ENCODE results near the gene NTNG1. TPM values are rescaled to one million over a fixed set of nuclear protein-coding genes. Genes with fewer than 3 reads are reported as not detected.

Gene NTNG1
- total and polyA plus RNA-seq, 4 donors = 0.72 to 26.7 (median 3.9) TPM

GRCh38 chr1:107247679-107248078 lies 106.8 kb downstream of the NTNG1 start:
- WGBS, 2 donors = 73 to 84% methylated on average over 1 of the region's 1 CpG

GRCh38 chr1:107250169-107250568 lies 109.3 kb downstream of the NTNG1 start:
- Histone ChIP-seq H3K9me3 (ENCODE audit: control insufficient read depth in 4 of 4, insufficient read depth in 3 of 4, low read length in 3 of 4) (no peaks in the 10 kb centered on the region), H3K27ac (ENCODE audit: low read depth in 1 of 2, low read length in 1 of 2) (no peak overlapping the region), H3K4me3 (no peak overlapping the region), H3K36me3 (ENCODE audit: control insufficient read depth in 4 of 4, insufficient read depth in 4 of 4, low read length in 4 of 4) (no peaks in the 10 kb centered on the region), H3K27me3 (ENCODE audit: control insufficient read depth in 3 of 3, insufficient read depth in 3 of 3, low read length in 2 of 3) (no peaks in the 10 kb centered on the region), H3K4me1 (ENCODE audit: control insufficient read depth in 5 of 5, insufficient read depth in 5 of 5, low read length in 5 of 5) (no peaks in the 10 kb centered on the region), H3K9ac (ENCODE audit: insufficient read depth in 1 of 2, low read length in 2 of 2) (no peak overlapping the region)
- ATAC-seq (ENCODE audit: insufficient read depth, low FRiP score) (no peak), DNase-seq (no peak)
- no peak for TF ChIP-seq CTCF (IDR thresholded peaks at IDR 0.05; ENCODE audit: control extremely low read depth, extremely low read depth)
- 26 to 55% methylated on average over 1 of the region's 1 CpG for WGBS, 2 donors

More at GRCh38 chr1:107247679-107248078, 106.8 kb downstream of the NTNG1 start:
- H3K4me1 ChIP-seq (ENCODE audit: control insufficient read depth in 5 of 5, insufficient read depth in 5 of 5, low read length in 5 of 5) = no peaks in the 10 kb centered on the region
- peaks cover 0 to 9% (median 0%) of the 10 kb centered on the region in 3 donors for H3K27me3 ChIP-seq (ENCODE audit: control insufficient read depth in 3 of 3, insufficient read depth in 3 of 3, low read length in 2 of 3)
- H3K9me3 ChIP-seq (ENCODE audit: control insufficient read depth in 4 of 4, insufficient read depth in 3 of 4, low read length in 3 of 4) = peaks cover 0 to 2% (median 0%) of the 10 kb centered on the region in 4 donors
- no peak overlapping the region for H3K9ac ChIP-seq (ENCODE audit: insufficient read depth in 1 of 2, low read length in 2 of 2)
- no peak overlapping the region for H3K27ac ChIP-seq (ENCODE audit: low read depth in 1 of 2, low read length in 1 of 2)
- no peak overlapping the region for H3K4me3 ChIP-seq
- DNase-seq = no peak
- no peak for ATAC-seq (ENCODE audit: insufficient read depth, low FRiP score)
- TF ChIP-seq CTCF (IDR thresholded peaks at IDR 0.05; ENCODE audit: control extremely low read depth, extremely low read depth) = no peak
- H3K36me3 ChIP-seq (ENCODE audit: control insufficient read depth in 4 of 4, insufficient read depth in 4 of 4, low read length in 4 of 4) = no peaks in the 10 kb centered on the region

GRCh38 chr1:107251083-107251482 lies 110.2 kb downstream of the NTNG1 start:
- H3K9me3 ChIP-seq (ENCODE audit: control insufficient read depth in 4 of 4, insufficient read depth in 3 of 4, low read length in 3 of 4) = no peaks in the 10 kb centered on the region
- H3K27me3 ChIP-seq (ENCODE audit: control insufficient read depth in 3 of 3, insufficient read depth in 3 of 3, low read length in 2 of 3) = no peaks in the 10 kb centered on the region
- 65 to 75% methylated on average over 2 of the region's 2 CpGs for WGBS, 2 donors
- H3K9ac ChIP-seq (ENCODE audit: insufficient read depth in 1 of 2, low read length in 2 of 2) = no peak overlapping the region
- H3K4me1 ChIP-seq (ENCODE audit: control insufficient read depth in 5 of 5, insufficient read depth in 5 of 5, low read length in 5 of 5) = no peaks in the 10 kb centered on the region
- no peak for ATAC-seq (ENCODE audit: insufficient read depth, low FRiP score)
- no peak overlapping the region for H3K4me3 ChIP-seq
- no peaks in the 10 kb centered on the region for H3K36me3 ChIP-seq (ENCODE audit: control insufficient read depth in 4 of 4, insufficient read depth in 4 of 4, low read length in 4 of 4)
- TF ChIP-seq CTCF (IDR thresholded peaks at IDR 0.05; ENCODE audit: control extremely low read depth, extremely low read depth) = no peak
- no peak overlapping the region for H3K27ac ChIP-seq (ENCODE audit: low read depth in 1 of 2, low read length in 1 of 2)
- DNase-seq = no peak

- no peak for TF ChIP-seq CTCF (IDR thresholded peaks at IDR 0.05; ENCODE audit: control extremely low read depth, extremely low read depth)
- ATAC-seq (ENCODE audit: insufficient read depth, low FRiP score) (no peak), DNase-seq (no peak)
- no peaks in the 10 kb centered on the region for H3K27me3 ChIP-seq (ENCODE audit: control insufficient read depth in 3 of 3, insufficient read depth in 3 of 3, low read length in 2 of 3)
- H3K9ac ChIP-seq (ENCODE audit: insufficient read depth in 1 of 2, low read length in 2 of 2) = no peak overlapping the region
- H3K4me3 ChIP-seq = no peak overlapping the region
- no peaks in the 10 kb centered on the region for H3K4me1 ChIP-seq (ENCODE audit: control insufficient read depth in 5 of 5, insufficient read depth in 5 of 5, low read length in 5 of 5)
- no peak overlapping the region for H3K27ac ChIP-seq (ENCODE audit: low read depth in 1 of 2, low read length in 1 of 2)
- H3K9me3 ChIP-seq (ENCODE audit: control insufficient read depth in 4 of 4, insufficient read depth in 3 of 4, low read length in 3 of 4) = no peaks in the 10 kb centered on the region
- WGBS, 2 donors = 63 to 84% methylated on average over 2 of the region's 2 CpGs
- no peaks in the 10 kb centered on the region for H3K36me3 ChIP-seq (ENCODE audit: control insufficient read depth in 4 of 4, insufficient read depth in 4 of 4, low read length in 4 of 4)
Observed at GRCh38 chr1:107251839-107252238, 111.0 kb downstream of the NTNG1 start.
